ENCODE data around the gene ARHGAP18.

ARHGAP18 gene

GRCh38 chr6:129635396-129636130 lies 74.4 kb downstream of the ARHGAP18 start:
- Histone ChIP-seq H3K9ac (ENCODE audit: low read length) (no peak overlapping the region), H3K4me3 (ENCODE audit: low read length) (no peak overlapping the region), H3K4me1 (ENCODE audit: control insufficient read depth, low read depth, low read length) (no peaks in the 10 kb centered on the region), H3K27me3 (ENCODE audit: control insufficient read depth, insufficient read depth, low read length) (no peaks in the 10 kb centered on the region), H3K36me3 (ENCODE audit: control insufficient read depth, low read depth, low read length) (no peaks in the 10 kb centered on the region), H3K9me3 (ENCODE audit: control insufficient read depth, low read depth, low read length) (no peaks in the 10 kb centered on the region), H3K27ac (ENCODE audit: low read length) (no peak overlapping the region)

GRCh38 chr6:129634411-129635230 lies 75.4 kb downstream of the ARHGAP18 start:
- no peaks in the 10 kb centered on the region for H3K9me3 ChIP-seq (ENCODE audit: control insufficient read depth, low read depth, low read length)
- H3K27ac ChIP-seq (ENCODE audit: low read length), result no peak overlapping the region
- no peaks in the 10 kb centered on the region for H3K36me3 ChIP-seq (ENCODE audit: control insufficient read depth, low read depth, low read length)
- H3K9ac ChIP-seq (ENCODE audit: low read length), result no peak overlapping the region
- no peak overlapping the region for H3K4me3 ChIP-seq (ENCODE audit: low read length)
- H3K27me3 ChIP-seq (ENCODE audit: control insufficient read depth, insufficient read depth, low read length), result no peaks in the 10 kb centered on the region
- H3K4me1 ChIP-seq (ENCODE audit: control insufficient read depth, low read depth, low read length), result no peaks in the 10 kb centered on the region

- Histone ChIP-seq H3K4me1 (ENCODE audit: control insufficient read depth, low read depth, low read length) (no peaks in the 10 kb centered on the region), H3K27ac (ENCODE audit: low read length) (no peak overlapping the region), H3K27me3 (ENCODE audit: control insufficient read depth, insufficient read depth, low read length) (no peaks in the 10 kb centered on the region), H3K9ac (ENCODE audit: low read length) (no peak overlapping the region), H3K36me3 (ENCODE audit: control insufficient read depth, low read depth, low read length) (no peaks in the 10 kb centered on the region), H3K4me3 (ENCODE audit: low read length) (no peak overlapping the region), H3K9me3 (ENCODE audit: control insufficient read depth, low read depth, low read length) (no peaks in the 10 kb centered on the region)
Observed at GRCh38 chr6:129633529-129633928, 76.4 kb downstream of the ARHGAP18 start.

- Histone ChIP-seq H3K9me3 (ENCODE audit: control insufficient read depth, low read depth, low read length) (no peaks in the 10 kb centered on the region), H3K27me3 (ENCODE audit: control insufficient read depth, insufficient read depth, low read length) (no peaks in the 10 kb centered on the region), H3K4me1 (ENCODE audit: control insufficient read depth, low read depth, low read length) (no peaks in the 10 kb centered on the region), H3K36me3 (ENCODE audit: control insufficient read depth, low read depth, low read length) (no peaks in the 10 kb centered on the region), H3K4me3 (ENCODE audit: low read length) (no peak overlapping the region), H3K27ac (ENCODE audit: low read length) (no peak overlapping the region), H3K9ac (ENCODE audit: low read length) (no peak overlapping the region)
Observed at GRCh38 chr6:129632172-129632613, 77.8 kb downstream of the ARHGAP18 start.

GRCh38 chr6:129631070-129631469 lies 78.9 kb downstream of the ARHGAP18 start:
- Histone ChIP-seq H3K4me1 (ENCODE audit: control insufficient read depth, low read depth, low read length) (no peaks in the 10 kb centered on the region), H3K27ac (ENCODE audit: low read length) (no peak overlapping the region), H3K9ac (ENCODE audit: low read length) (no peak overlapping the region), H3K4me3 (ENCODE audit: low read length) (no peak overlapping the region), H3K9me3 (ENCODE audit: control insufficient read depth, low read depth, low read length) (no peaks in the 10 kb centered on the region), H3K27me3 (ENCODE audit: control insufficient read depth, insufficient read depth, low read length) (no peaks in the 10 kb centered on the region), H3K36me3 (ENCODE audit: control insufficient read depth, low read depth, low read length) (no peaks in the 10 kb centered on the region)

- Histone ChIP-seq H3K27me3 (ENCODE audit: control insufficient read depth, insufficient read depth, low read length) (no peaks in the 10 kb centered on the region), H3K27ac (ENCODE audit: low read length) (no peak overlapping the region), H3K4me1 (ENCODE audit: control insufficient read depth, low read depth, low read length) (no peaks in the 10 kb centered on the region), H3K9me3 (ENCODE audit: control insufficient read depth, low read depth, low read length) (no peaks in the 10 kb centered on the region), H3K9ac (ENCODE audit: low read length) (no peak overlapping the region), H3K36me3 (ENCODE audit: control insufficient read depth, low read depth, low read length) (no peaks in the 10 kb centered on the region), H3K4me3 (ENCODE audit: low read length) (no peak overlapping the region)
Observed at GRCh38 chr6:129630596-129630995, 79.4 kb downstream of the ARHGAP18 start.

GRCh38 chr6:129628101-129628815 lies 81.7 kb downstream of the ARHGAP18 start:
- Histone ChIP-seq H3K4me1 (ENCODE audit: control insufficient read depth, low read depth, low read length) (no peaks in the 10 kb centered on the region), H3K9me3 (ENCODE audit: control insufficient read depth, low read depth, low read length) (no peaks in the 10 kb centered on the region), H3K27ac (ENCODE audit: low read length) (no peak overlapping the region), H3K9ac (ENCODE audit: low read length) (no peak overlapping the region), H3K36me3 (ENCODE audit: control insufficient read depth, low read depth, low read length) (no peaks in the 10 kb centered on the region), H3K27me3 (ENCODE audit: control insufficient read depth, insufficient read depth, low read length) (no peaks in the 10 kb centered on the region), H3K4me3 (ENCODE audit: low read length) (no peak overlapping the region)

GRCh38 chr6:129624488-129624887 lies 85.5 kb downstream of the ARHGAP18 start:
- no peaks in the 10 kb centered on the region for H3K36me3 ChIP-seq (ENCODE audit: control insufficient read depth, low read depth, low read length)
- H3K4me1 ChIP-seq (ENCODE audit: control insufficient read depth, low read depth, low read length), result no peaks in the 10 kb centered on the region
- H3K27ac ChIP-seq (ENCODE audit: low read length), result no peak overlapping the region
- no peak overlapping the region for H3K9ac ChIP-seq (ENCODE audit: low read length)
- H3K9me3 ChIP-seq (ENCODE audit: control insufficient read depth, low read depth, low read length), result no peaks in the 10 kb centered on the region
- no peaks in the 10 kb centered on the region for H3K27me3 ChIP-seq (ENCODE audit: control insufficient read depth, insufficient read depth, low read length)
- H3K4me3 ChIP-seq (ENCODE audit: low read length), result no peak overlapping the region

- Histone ChIP-seq H3K4me3 (ENCODE audit: low read length) (no peak overlapping the region), H3K27ac (ENCODE audit: low read length) (no peak overlapping the region), H3K36me3 (ENCODE audit: control insufficient read depth, low read depth, low read length) (no peaks in the 10 kb centered on the region), H3K9me3 (ENCODE audit: control insufficient read depth, low read depth, low read length) (no peaks in the 10 kb centered on the region), H3K9ac (ENCODE audit: low read length) (no peak overlapping the region), H3K27me3 (ENCODE audit: control insufficient read depth, insufficient read depth, low read length) (no peaks in the 10 kb centered on the region), H3K4me1 (ENCODE audit: control insufficient read depth, low read depth, low read length) (no peaks in the 10 kb centered on the region)
Observed at GRCh38 chr6:129623008-129623732, 86.8 kb downstream of the ARHGAP18 start.

- no peak overlapping the region for H3K27ac ChIP-seq (ENCODE audit: low read length)
- no peak overlapping the region for H3K9ac ChIP-seq (ENCODE audit: low read length)
- no peak overlapping the region for H3K4me3 ChIP-seq (ENCODE audit: low read length)
- no peaks in the 10 kb centered on the region for H3K27me3 ChIP-seq (ENCODE audit: control insufficient read depth, insufficient read depth, low read length)
- H3K9me3 ChIP-seq (ENCODE audit: control insufficient read depth, low read depth, low read length), result no peaks in the 10 kb centered on the region
- H3K36me3 ChIP-seq (ENCODE audit: control insufficient read depth, low read depth, low read length), result no peaks in the 10 kb centered on the region
- H3K4me1 ChIP-seq (ENCODE audit: control insufficient read depth, low read depth, low read length), result no peaks in the 10 kb centered on the region
Observed at GRCh38 chr6:129621252-129621651, 88.7 kb downstream of the ARHGAP18 start.

GRCh38 chr6:129620234-129620610 lies 89.8 kb downstream of the ARHGAP18 start:
- no peak overlapping the region for H3K4me3 ChIP-seq (ENCODE audit: low read length)
- H3K4me1 ChIP-seq (ENCODE audit: control insufficient read depth, low read depth, low read length), result no peaks in the 10 kb centered on the region
- no peaks in the 10 kb centered on the region for H3K9me3 ChIP-seq (ENCODE audit: control insufficient read depth, low read depth, low read length)
- no peak overlapping the region for H3K27ac ChIP-seq (ENCODE audit: low read length)
- H3K9ac ChIP-seq (ENCODE audit: low read length), result no peak overlapping the region
- no peaks in the 10 kb centered on the region for H3K27me3 ChIP-seq (ENCODE audit: control insufficient read depth, insufficient read depth, low read length)
- no peaks in the 10 kb centered on the region for H3K36me3 ChIP-seq (ENCODE audit: control insufficient read depth, low read depth, low read length)
